ENCODE measurements around the gene COX7A2. TPM values are rescaled to one million over a fixed set of nuclear protein-coding genes. Genes with fewer than 3 reads are reported as not detected.
A peak's percentile ranks its signal among the peaks of the same experiment; 100 is the strongest.

COX7A2 gene
- polyA plus RNA-seq, 1 donor (not counting 4 experiments of a cell fraction or from before 2014, with no cell fraction given), result 474 TPM

DNA sequence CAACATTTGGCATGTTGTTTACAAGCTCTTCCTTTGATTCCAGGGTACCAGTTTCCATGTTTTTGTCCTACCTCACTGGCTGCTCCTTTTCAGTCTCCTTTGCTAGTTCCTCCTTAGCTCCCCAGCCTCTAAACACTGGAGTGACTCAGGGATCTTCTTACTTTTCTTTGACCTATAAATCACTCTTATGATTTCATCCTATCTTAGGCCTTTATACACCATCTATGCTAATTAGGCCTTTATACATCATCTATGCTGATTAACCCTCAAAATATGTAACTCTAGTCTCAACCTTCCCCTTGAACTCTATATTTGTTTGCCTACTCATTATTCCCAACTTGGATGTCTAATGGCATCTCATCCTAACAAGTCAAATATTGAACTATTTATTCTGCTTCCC, 31.5 kb upstream of the COX7A2 start:
- Histone ChIP-seq H4K20me1 (ENCODE audit: control insufficient read depth, extremely low read depth, insufficient read depth, low read length) (no peaks in the 10 kb centered on the region), H2AFZ (ENCODE audit: control insufficient read depth, low read length) (no peak overlapping the region), H3K27ac (ENCODE audit: control insufficient read depth, insufficient read depth, low read length) (peak overlapping the region; percentile 19), H3K79me2 (ENCODE audit: control insufficient read depth, insufficient read depth, low read length) (peaks cover 83% of the 10 kb centered on the region), H3K9me3 (ENCODE audit: control insufficient read depth, low read depth, low read length) (peaks cover 7% of the 10 kb centered on the region), H3K27me3 (ENCODE audit: control insufficient read depth, extremely low read depth, insufficient read depth, low read length) (no peaks in the 10 kb centered on the region), H3K4me1 (ENCODE audit: control insufficient read depth, extremely low read depth, insufficient read depth, low read length) (peaks cover 23% of the 10 kb centered on the region), H3K4me2 (ENCODE audit: control insufficient read depth, extremely low read depth, insufficient read depth, low read depth, low read length) (peak overlapping the region; percentile 9), H3K9me1 (ENCODE audit: control insufficient read depth, extremely low read depth, insufficient read depth, low read length) (no peaks in the 10 kb centered on the region), H3K4me3 (ENCODE audit: control insufficient read depth in 2 of 3, extremely low read depth in 1 of 3, insufficient read depth in 2 of 3, low read depth in 1 of 3, low read length in 3 of 3) (no peak overlapping the region), H3K36me3 (ENCODE audit: control insufficient read depth in 2 of 2, extremely low read depth in 1 of 2, insufficient read depth in 2 of 2, low read length in 2 of 2) (peaks cover 3 to 11% of the 10 kb centered on the region in 2 experiments), H3K9ac (ENCODE audit: control insufficient read depth, extremely low read depth, insufficient read depth, low read length) (no peak overlapping the region)
- DNase-seq (ENCODE audit: low read depth, low spot score), result no peak
- dilution Hi-C loops (cut with MboI; ENCODE audit: extremely low pct_ligation_motif_present, low sequenced_read_pairs), result no loop called here
- TF ChIP-seq, protein P1, sequence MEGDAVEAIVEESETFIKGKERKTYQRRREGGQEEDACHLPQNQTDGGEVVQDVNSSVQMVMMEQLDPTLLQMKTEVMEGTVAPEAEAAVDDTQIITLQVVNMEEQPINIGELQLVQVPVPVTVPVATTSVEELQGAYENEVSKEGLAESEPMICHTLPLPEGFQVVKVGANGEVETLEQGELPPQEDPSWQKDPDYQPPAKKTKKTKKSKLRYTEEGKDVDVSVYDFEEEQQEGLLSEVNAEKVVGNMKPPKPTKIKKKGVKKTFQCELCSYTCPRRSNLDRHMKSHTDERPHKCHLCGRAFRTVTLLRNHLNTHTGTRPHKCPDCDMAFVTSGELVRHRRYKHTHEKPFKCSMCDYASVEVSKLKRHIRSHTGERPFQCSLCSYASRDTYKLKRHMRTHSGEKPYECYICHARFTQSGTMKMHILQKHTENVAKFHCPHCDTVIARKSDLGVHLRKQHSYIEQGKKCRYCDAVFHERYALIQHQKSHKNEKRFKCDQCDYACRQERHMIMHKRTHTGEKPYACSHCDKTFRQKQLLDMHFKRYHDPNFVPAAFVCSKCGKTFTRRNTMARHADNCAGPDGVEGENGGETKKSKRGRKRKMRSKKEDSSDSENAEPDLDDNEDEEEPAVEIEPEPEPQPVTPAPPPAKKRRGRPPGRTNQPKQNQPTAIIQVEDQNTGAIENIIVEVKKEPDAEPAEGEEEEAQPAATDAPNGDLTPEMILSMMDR (optimal IDR thresholded peaks at IDR 0.05 in 1 of 3, IDR thresholded peaks at IDR 0.05 in 1 of 3, conservative IDR thresholded peaks at IDR 0.05 in 1 of 3; ENCODE audit: extremely low read depth in 1 of 3, insufficient read depth in 2 of 3, low read length in 3 of 3), result no peak
- no peak for TF ChIP-seq EZH2 (IDR thresholded peaks at IDR 0.05; ENCODE audit: low read length)
- peak; percentile 59 for FAIRE-seq

DNA sequence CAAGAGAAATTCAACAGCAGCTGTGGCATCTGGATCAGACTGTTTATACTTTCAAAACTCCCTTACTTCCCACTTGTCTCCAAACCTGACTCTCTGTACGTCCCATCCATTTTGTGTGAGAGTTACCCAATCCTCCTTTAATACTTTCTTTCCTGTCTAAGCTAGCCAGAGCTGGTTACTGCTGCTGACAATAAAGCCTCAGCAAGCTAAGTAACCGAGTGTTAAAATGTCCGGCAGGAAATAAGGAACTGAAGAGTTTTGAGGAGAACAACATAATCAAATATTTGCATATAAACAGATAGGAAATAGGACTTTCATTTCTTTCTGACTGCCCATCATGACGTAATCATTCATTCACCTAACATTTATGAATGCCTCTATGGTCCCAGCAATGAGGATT, 29.4 kb upstream of the COX7A2 start:
- Histone ChIP-seq H3K4me1 (ENCODE audit: control insufficient read depth, extremely low read depth, insufficient read depth, low read length) (peaks cover 16% of the 10 kb centered on the region), H3K27me3 (ENCODE audit: control insufficient read depth, extremely low read depth, insufficient read depth, low read length) (no peaks in the 10 kb centered on the region), H3K4me3 (ENCODE audit: control insufficient read depth in 2 of 3, extremely low read depth in 1 of 3, insufficient read depth in 2 of 3, low read depth in 1 of 3, low read length in 3 of 3) (no peak overlapping the region), H3K4me2 (ENCODE audit: control insufficient read depth, extremely low read depth, insufficient read depth, low read depth, low read length) (no peak overlapping the region), H3K9me1 (ENCODE audit: control insufficient read depth, extremely low read depth, insufficient read depth, low read length) (no peaks in the 10 kb centered on the region), H3K79me2 (ENCODE audit: control insufficient read depth, insufficient read depth, low read length) (peaks cover 75% of the 10 kb centered on the region), H3K27ac (ENCODE audit: control insufficient read depth, insufficient read depth, low read length) (no peak overlapping the region), H4K20me1 (ENCODE audit: control insufficient read depth, extremely low read depth, insufficient read depth, low read length) (no peaks in the 10 kb centered on the region), H3K36me3 (ENCODE audit: control insufficient read depth in 2 of 2, extremely low read depth in 1 of 2, insufficient read depth in 2 of 2, low read length in 2 of 2) (peaks cover 3 to 14% of the 10 kb centered on the region in 2 experiments), H2AFZ (ENCODE audit: control insufficient read depth, low read length) (no peak overlapping the region), H3K9me3 (ENCODE audit: control insufficient read depth, low read depth, low read length) (peaks cover 7% of the 10 kb centered on the region), H3K9ac (ENCODE audit: control insufficient read depth, extremely low read depth, insufficient read depth, low read length) (no peak overlapping the region)
- dilution Hi-C loops (cut with MboI; ENCODE audit: extremely low pct_ligation_motif_present, low sequenced_read_pairs), result no loop called here
- FAIRE-seq (no peak), DNase-seq (ENCODE audit: low read depth, low spot score) (no peak)
- TF ChIP-seq, protein P1 (optimal IDR thresholded peaks at IDR 0.05 in 1 of 3, IDR thresholded peaks at IDR 0.05 in 1 of 3, conservative IDR thresholded peaks at IDR 0.05 in 1 of 3; ENCODE audit: extremely low read depth in 1 of 3, insufficient read depth in 2 of 3, low read length in 3 of 3), result no peak
- no peak for TF ChIP-seq EZH2 (IDR thresholded peaks at IDR 0.05; ENCODE audit: low read length)

All from keratinocyte (primary cell).